COLO829 (cell line): ENCODE data around the gene PRELID1.
A peak's percentile ranks its signal among the peaks of the same experiment; 100 is the strongest.
"Not testable (repeated sequence)": the region's sequence is repeated elsewhere in the genome, so short reads cannot be mapped to it uniquely, and the experiment has no call there.

Source experiments
- DNase-seq: peaks from one replicate; pipeline ENCODE4 v3.0.0; 2012; ENCODE audit warnings: low spot score

Gene PRELID1

DNA sequence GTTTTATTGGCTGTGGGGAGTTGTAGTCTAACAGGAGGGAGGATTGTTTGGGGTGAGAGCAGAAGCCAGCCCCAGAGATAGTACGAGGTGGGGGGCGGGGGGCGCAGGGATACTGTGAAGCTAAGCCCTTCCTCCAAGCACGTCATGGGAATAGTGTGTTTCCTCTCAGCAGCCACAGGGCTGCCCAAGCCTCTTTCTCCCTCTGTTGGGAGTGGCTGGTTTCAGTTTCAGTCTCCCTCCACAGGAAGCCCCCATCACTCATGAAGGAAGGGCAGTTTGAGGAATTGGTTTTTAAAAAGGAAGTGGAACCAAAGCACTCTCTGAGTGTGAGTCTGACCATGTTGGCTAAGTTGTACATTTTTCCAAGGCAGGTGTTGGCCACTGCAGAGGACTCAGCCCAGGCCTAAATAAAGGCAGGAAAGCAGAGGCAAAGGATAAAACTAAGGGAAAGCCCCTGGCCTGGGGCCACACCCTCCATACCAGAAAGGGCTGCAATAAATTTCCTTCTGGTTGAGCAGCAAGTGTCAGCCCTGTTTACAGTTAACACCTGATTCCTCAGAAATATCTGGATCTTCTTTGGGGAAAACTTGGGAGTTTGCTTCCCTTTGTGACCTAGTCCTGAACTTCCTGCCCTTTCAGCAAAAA, 3.2 kb upstream of the PRELID1 start:
- DNase-seq: no peak

DNA sequence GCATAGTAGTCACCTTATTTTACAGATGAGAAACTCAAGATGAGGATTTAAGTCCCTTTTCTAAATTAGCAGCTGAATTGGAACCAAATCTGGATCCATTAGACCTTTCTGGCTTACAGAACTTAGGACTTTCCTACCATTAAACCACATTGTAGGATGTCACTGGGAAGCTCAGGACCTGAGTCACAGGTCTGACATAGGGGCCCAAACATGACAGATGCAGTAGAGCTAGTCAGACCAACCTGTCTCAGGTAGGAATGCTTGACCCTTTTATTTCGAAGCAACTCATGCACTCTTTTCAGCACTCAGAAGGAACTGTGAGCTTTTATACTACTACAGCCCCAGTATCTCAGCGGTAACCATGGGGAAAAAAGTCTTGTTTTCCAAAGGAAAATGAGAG, 2.6 kb upstream of the PRELID1 start:
- DNase-seq: no peak

DNA sequence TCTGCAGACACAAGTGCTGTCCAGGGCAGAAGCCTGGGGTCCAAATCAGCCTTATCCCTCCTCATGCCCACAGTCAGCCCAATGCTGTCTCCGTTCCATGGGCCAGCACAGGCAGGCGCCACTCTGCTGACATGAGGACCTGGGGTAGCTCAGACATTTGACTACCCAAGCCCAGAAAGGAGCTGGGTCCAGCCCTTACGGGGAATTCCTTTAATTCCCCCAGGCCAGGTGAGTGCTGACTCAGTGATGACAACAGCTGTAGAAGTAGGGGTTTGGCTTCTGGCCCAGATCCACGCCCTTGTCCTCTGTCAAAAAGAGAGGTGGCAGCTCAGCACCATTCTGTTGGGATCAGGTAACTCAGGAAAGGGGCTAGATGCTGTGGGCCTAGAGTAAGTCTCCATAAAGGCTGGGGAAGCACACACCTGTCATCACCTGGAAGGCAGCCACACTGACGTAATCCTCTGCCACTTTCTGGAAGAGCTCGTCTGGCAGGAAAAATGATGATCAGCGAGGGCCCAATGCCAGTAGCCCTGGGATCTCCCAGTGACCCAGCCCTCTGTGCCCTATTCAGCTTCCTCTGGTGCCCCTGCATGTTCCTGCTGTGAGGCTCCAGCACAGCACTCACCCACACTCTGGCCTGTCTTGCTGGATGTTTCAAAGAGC, 2.0 kb upstream of the PRELID1 start:
- no peak for DNase-seq

DNA sequence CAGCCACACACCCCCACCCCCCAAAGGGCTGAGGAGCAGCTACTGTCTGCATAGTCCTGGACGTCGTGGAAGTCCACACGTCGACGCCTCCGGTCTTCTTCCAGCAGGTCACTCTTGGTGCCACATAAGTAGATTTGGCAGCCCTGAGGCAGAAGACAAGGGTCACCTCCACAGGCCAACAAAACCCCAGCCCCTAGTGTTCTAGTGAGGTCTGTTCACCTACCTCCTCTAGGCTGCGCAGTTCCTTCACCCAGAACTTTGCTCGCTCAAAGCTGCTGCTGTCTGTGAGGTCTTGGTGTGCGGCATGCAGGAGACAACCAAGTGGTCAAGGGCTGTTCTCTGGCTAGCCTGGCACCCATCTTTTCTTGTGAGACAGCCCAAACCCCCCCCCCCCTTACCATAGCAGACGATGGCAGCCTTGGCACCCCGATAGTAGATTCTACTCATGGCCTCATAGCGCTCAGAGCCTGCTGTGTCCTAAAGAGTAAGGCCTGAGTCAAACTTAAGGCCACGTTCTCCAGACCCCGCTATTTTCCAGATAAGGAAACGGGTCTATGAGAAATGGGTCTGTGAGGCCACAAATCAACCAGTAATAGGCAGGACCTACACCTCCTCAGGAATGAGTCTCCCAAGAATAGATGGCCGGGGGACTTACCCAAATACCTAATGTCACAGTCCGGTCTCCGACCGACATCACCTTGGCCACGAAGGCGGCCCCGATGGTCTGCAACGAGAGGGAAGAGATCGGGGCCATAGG, 1.1 kb upstream of the PRELID1 start:
- DNase-seq: no peak

DNA sequence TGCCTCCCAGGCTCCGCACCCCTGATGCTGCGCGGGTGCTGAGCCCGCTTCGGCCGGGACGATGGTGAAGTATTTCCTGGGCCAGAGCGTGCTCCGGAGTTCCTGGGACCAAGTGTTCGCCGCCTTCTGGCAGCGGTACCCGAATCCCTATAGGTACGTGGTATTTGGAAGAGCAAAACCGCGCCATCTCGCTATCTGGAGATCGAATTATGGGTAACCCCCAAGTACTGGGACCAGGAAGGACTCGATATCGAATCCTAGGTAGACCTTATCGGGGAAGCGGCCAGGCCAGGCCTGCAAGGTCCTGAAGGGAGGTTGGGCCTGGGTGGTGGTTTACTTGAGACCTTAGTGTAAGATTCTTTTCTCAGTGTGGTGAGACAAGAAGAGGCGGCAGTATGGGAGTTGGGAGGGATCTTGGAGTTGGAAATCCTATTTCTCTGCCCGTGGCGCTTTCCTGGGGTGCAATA, 359 bp downstream of the PRELID1 start:
- DNase-seq: no peak

DNA sequence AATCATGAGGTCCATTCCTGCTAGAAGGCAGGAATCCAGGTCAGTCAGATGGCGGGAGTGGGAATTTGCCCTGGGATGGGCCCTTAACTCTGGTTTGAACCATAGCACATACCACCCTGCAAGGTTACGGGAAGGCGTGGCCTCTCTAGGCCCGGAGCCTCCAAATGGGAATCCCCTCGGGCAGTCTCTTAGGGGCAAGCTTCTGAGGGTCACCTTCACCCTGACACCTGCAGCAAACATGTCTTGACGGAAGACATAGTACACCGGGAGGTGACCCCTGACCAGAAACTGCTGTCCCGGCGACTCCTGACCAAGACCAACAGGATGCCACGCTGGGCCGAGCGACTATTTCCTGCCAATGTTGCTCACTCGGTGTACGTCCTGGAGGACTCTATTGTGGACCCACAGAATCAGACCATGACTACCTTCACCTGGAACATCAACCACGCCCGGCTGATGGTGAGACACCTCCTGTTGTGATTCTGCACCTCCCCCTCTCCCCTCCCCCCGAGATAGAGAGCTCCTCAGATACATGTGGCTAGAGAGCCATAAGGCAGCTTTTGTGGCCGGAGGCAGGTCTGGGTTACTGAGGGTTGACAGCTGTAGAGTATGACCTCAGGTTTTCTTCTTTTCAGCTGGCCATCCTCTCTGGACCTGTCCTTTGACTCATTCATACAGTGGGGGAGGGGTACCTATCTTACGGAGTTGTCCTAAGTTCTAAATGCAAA, 957 bp downstream of the PRELID1 start:
- no peak for DNase-seq

DNA sequence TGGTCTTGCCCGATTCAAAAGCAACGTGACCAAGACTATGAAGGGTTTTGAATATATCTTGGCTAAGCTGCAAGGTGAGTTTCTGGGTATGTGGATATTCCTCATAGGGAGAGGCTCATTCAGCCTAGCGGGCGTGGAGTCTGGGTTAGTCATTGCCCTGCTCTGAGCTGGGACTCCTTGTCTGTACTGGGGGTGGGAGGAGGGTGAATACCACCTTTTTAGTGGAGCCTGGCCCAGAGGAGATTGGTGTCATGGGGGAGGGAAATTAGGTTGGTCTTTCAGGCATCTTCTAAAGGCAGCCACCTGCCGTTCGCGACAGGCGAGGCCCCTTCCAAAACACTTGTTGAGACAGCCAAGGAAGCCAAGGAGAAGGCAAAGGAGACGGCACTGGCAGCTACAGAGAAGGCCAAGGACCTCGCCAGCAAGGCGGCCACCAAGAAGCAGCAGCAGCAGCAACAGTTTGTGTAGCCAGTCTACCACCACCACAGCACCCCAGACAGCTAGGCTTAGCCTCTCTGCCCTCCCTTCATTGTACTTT, 2.6 kb downstream of the PRELID1 start:
- not testable (repeated sequence) for DNase-seq

DNA sequence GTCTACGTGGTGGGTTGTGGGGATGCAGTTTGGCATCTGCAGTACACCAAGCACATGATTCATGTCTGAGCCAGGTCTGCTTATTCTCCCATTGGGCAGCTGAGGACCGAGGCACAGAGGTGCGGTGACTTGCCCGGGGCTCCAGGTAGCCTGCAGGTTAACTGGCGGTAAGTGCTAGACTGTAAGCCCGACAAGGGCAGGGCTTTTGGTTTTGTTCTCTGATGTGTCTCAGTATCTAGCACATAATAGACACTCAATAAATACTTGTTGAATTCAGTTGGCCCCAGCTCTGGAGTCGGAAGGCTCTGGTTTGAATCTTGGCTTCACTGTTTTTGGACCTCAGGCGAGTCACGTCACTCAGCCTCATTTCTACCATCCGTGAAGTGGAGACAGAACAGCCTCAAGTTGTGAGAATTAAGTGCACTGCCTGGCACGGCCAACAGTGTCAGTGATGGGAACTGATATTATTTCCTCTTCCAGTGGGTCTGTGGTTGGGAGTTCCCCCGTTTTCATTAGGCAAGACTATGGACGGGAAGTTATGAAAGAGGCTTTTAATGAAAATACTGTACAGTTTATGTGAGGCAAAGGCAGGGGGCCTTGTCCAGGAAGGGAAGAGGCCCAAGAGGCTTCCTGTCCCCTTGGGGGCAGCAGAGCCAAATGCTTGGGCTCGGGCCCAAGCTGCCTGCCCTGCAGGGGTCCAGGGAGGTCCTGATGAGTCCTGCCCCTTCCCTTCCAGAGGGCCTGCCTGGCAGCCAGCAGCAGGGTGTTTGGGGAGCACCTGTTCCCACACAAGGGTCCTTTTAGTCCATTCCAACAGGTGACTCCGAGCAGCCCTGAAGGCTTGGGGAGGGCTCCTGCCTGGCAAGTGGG, 3.3 kb downstream of the PRELID1 start:
- DNase-seq: no peak

DNA sequence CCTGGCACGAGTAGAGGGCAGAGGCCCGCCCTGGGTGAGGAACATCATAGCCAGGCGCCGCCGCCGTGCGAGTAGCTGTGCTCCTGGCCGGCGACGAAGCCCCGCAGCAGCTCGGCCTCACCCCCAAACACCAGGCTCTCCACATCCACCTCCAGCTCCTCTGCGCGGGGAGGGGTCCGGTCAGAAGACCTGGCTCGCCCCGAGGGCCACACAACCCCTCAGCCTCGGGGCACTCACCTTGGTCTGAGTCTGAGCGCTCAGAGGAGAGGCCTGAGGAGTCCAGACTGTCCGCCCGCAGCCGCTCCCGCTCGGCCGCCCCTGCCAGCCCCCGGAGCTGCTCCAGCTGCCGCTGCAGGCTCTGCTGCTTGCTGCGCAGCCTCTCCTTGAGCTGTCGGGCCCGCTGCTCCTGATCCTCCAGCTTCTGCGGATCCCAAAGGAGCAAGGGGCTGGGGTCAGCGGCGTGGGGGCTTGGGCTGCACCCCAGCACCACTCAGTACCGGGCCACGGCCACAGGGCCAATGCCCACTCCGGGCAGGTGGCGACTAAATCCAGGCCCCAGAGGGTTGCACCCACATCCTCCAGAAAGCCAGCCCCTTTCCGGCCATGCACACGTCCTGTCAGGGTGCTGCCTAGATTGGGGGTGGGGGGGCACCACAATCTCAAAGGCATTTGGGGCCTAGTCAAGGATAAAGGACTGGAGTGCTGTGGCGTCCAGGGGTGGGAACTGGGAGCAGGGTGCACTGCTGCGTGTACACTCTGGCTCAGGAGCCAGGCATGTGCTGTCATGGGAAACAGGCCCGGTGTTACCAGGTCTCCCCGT, 4.2 kb downstream of the PRELID1 start:
- DNase-seq: no peak

DNA sequence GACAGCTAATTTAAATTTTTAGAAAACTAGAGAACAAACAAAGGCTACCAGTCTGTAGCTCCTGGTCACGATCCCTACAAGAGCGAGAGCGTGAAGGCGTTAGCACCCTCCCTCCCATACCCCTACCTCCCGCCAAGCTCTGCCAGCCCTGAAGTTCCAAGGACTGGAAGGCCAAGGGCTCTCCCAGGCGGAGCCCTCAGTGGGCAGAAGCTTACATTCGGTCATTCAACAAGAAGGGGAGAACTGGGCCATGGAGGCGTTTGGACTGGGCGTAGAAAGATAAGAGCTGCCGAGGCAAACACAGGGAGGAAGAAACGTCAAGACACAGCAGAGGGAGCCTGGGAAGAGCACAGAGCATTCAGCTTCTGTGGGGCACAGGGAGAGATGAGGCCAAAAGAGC, 5.1 kb downstream of the PRELID1 start:
- DNase-seq: no peak

DNA sequence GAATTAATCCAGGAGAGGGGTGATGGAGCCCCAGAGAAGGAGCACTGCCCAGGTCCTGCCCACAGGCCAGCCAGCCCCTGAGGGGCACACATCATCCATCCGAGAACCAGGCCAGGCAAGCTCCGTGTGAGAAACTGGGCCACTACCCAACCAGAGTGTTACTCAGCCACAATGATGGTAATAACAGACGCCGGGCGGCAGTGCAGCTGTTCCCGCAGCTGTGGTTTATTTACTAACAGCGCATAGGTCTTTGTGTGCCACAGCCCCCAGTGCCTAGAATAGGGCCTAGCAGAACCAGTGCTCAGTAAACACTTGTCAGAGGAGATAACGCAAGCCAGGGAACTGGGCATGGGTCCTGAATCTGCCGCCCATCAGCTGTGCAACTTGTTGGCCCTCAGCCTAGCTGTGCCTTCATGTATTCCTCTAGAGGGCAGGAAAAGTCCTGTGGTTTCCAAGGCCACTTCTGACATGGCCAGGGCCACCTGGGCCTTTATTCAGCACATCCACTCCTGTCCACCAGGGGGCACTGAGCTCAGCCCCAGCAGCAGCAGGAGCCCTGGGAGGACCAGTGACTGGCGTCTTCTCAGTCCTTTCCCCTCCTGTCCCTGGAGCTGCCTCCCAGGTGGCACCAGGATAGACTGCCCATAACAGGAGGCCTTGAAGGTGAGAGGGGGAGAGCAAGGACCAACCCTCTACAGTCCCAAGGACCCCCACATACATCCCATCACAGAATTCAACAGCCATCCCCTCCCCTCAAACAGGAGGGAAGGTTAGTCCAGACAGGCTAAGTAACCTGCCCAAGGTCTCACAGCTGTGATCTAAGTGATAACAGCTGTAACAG, 6.0 kb downstream of the PRELID1 start:
- DNase-seq: peak; percentile 40

DNA sequence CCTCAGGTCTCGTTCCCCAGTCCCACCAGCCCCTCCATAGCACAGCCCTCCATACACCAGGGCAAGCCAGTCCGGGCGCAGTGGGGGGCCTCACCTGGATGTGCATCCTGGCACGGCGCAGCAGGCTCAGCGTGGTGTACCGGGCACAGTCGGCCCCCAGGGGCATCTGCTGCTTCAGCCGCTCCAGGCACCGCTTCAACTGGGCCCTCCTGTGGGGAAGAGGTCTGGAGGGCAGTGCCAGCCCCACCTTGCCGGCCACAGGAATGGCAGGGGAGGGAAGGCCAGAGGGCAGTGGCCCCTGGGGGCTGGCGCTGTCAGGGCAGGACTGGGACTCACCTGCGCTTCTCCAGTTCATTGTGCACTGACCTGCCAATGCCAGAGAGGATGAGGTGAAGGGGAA, 6.7 kb downstream of the PRELID1 start:
- DNase-seq: no peak

DNA sequence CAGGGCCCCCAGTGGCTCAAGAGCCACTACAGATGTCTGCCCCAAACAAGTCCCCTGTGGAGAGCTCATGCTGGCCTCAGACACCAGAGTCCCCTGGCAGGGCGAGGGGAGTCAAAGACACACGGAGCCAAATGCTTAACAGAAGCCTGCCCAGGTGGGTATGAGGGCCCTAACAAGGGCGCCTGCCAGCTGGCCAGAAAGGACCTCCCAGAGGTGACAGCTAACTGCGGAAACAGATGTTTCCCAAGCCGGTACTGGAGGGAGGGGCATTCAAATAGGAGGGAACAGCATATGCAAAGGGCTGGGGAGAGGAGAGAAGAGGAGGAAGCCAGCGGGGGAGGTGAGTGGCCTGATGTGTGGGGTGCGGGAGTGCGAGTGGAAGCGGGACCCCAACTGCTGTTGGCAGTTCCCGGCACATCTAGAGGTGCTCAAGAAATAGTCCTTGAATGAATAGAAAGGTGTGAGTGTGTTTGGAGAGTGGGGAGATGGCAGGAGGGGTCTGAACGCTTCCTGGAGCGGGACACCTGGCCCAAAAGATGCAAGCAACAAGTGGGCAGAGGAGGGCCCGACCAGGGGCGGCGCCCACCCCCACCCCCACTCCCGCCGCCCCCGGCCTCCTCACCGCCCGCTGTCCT, 7.3 kb downstream of the PRELID1 start:
- no peak for DNase-seq

DNA sequence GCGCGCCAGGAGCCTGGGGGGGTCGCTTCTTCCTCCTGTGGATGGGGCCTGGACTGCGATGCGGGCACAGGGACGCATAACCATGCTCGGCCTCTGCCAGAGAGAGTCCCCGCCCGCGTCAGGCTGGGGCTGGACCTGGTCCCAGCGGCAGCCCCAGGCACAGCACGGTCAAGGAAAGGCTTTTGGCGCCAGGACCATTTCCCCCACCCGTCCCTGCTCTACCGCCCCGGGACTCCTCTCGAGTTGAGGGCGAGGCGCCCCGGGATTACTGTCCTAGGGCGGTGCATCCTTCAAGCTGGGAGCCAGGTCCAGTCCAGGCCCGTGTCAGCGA, 7.8 kb downstream of the PRELID1 start:
- no peak for DNase-seq

DNA sequence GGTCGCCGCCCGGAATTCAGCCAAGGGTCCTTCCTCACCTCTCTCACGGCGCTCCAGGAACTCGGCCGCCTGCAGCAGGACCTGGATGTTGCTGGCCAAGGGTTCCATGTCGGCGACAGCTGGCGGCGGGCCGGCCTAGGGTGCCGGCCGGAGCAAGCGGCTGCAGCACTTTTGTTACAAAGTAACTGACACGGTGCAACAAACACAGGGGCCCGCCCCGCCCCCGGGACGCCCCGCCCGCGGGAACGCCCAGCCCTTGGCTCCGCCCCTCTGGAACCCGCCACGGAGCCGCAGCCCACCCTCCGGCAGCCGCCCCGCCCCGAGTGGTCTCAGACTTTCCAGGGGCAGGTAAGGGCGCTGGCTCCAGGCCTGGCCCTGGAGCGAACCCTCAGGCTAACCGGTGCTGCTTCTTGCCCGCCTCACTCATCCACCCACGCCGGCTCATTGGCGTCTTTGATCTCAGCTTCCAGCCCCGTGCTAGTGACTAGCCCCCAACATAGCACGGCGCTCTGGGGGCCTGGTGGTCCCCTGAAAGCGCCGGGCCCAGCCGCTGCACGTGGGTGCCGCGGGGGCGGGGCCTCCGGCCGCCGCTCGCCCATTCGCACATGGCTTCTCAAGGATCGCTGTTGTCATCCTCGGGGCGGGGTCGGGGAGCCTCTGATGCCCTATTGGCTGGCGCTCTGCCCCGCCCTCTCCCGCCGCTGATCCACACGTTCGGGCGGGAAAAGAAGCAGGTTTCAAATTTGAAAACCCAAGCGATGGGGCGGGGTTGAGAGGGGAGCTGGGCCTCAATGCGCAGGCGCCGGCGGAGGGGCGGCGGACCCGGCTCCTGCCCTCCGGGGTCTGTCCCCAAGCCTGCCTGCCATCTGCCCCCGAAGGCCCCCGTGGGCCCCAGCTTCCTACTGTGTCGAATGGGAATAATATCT, 8.4 kb downstream of the PRELID1 start, which contains the start of gene MXD3:
MXD3 (minus strand) TSS at position 176 of the 926 bp plus-strand sequence; CDS start at position 108, 68 bp downstream.
- peak; percentile 81 for DNase-seq

DNA sequence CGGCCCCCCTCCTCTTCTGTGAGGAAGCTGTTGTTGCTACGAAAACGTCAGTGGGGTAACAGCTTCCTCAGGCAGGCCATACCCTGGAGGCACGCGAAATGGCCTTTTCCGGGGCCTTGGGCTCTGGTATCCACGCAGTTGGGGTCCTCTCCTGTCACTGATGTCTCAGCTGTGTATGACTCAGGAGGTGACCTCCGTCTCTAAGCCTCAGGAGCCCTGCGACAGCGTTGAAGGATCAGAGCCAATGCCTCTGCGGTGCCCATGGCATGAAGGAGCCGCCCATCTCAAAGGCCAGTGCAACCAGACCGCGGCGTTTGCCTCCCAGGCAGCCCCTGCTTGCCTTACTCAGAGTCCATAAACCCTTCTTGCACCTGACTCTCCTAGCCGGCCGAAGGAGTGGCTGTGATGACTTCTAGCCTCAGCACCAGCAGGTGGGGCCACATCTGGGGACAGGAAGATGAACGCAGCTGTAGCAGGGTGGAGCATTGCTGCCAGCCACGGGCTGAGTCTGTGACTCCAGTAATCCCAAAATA, 9.1 kb downstream of the PRELID1 start:
- DNase-seq: no peak

DNA sequence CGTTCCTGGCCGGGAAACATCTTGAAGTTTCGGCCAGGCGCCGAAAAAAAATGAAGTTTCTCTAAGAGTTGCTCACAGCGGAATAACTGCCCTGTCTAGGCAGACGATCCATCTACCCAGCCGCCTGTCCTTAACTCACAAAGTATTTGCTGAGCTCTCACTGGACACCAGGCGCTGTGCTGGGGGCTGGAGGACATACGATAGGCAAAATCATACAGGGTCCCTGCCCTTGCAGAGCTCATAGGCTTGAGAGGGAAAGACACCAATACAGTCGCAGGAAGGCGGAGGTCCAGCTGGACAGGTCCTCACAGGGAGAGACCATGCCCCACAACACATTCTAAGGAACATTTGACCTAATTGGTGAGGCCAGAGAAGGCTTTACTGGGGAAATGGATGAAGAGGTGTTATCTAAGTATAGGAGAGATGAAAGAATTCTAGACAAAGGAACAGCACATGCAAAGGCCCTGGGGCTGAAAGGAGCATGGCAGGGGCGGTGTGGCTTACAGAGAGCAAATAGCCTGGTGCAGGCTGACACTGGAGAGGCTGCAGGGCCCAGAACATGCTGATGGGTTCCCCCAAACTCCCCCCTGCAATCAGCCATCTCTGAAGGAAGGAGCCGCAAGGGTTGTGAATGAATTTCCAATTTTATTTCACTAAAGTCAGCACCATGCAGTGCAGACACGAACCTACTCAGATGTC, 10.1 kb downstream of the PRELID1 start:
- DNase-seq: no peak
